K562 (cell line): ENCODE data around the gene EPHA4. TPM values are rescaled to one million over a fixed set of nuclear protein-coding genes. Genes with fewer than 3 reads are reported as not detected.

ENCODE experiments used
- ATAC-seq: fragments of 200-7000 bp; cut with Tn5 transposase; 3 replicates; pipeline ENCODE4 v1.9.1; 2020; ENCODE audit warnings: moderate library complexity
- BruUV-seq: library from RNA; stranded (reverse); fragments of 400-500 nt; replicated peaks from 2 replicates; lab custom pipeline; 2021; lab: Mats Ljungman, UMichigan
- CTCF ChIA-PET: fragments of 300-600 bp; formaldehyde crosslinking; extraction: SDS; loops from one replicate; lab custom pipeline; 2021; ENCODE audit warnings: low intra/inter-chr PET ratio; lab: Yijun Ruan, JAX
- POLR2A ChIA-PET: fragments of 300-600, 350-650 bp; sonication (Branson Sonifier 250); formaldehyde crosslinking; extraction: SDS; loops from one replicate; lab custom pipeline; 2021; ENCODE audit warnings: antibody characterized with exemption, inconsistent platforms; lab: Yijun Ruan, JAX
- DNase-seq, 4 experiments: peaks; one replicate each; pipeline versions ENCODE4 v3.0.0 to v3.0.0-alpha.2; 2011 to 2018; ENCODE audit warnings: low spot score in 3 of 4, mixed read lengths in 3 of 4; ENCODE audit errors: extremely low read depth in 1 of 4
- FAIRE-seq: peaks from 2 replicates; lab custom pipeline; 2011; peaks lifted over from hg19 to GRCh38; lab: Jason Lieb, UNC
- H2AFZ ChIP-seq: 2 replicates; pipeline ENCODE4 v1.6.0; 2011; ENCODE audit warnings: low read depth, low read length, control low read depth, inconsistent platforms
- H3K27ac ChIP-seq: fragments of 200-600 bp; 3 replicates; pipeline ENCODE4 v1.8.0; 2011; ENCODE audit warnings: low read depth, mild to moderate bottlenecking, control low read depth, inconsistent platforms, low read length, moderate library complexity, mixed read lengths; ENCODE audit errors: extremely low read depth
- H3K27me3 ChIP-seq, 2 experiments: fragments of 300-600 bp in 1 of 2; 2 replicates in 1 of 2; 3 replicates in 1 of 2; pipeline versions ENCODE4 v1.6.0 to v1.8.0; 2011; ENCODE audit warnings: inconsistent platforms in 2 of 2, low read length in 2 of 2, mild to moderate bottlenecking in 1 of 2, mixed read lengths in 1 of 2, moderate library complexity in 1 of 2; ENCODE audit not compliant: control insufficient read depth in 2 of 2, insufficient read depth in 2 of 2
- H3K36me3 ChIP-seq: fragments of 300-600 bp; 3 replicates; pipeline ENCODE4 v1.8.0; 2011; ENCODE audit warnings: mild to moderate bottlenecking, low read length, inconsistent platforms; ENCODE audit not compliant: control insufficient read depth, insufficient read depth
- H3K4me1 ChIP-seq, 2 experiments: fragments of 200-600 bp in 1 of 2; replicated peaks in 1 of 2; 2 replicates in 1 of 2; 3 replicates in 1 of 2; pipeline versions ENCODE4 v1.5.1 to v1.8.0; 2011; ENCODE audit warnings: inconsistent platforms in 2 of 2, low read length in 2 of 2, mild to moderate bottlenecking in 1 of 2, mixed read lengths in 1 of 2, moderate library complexity in 1 of 2; ENCODE audit not compliant: control insufficient read depth in 2 of 2, insufficient read depth in 2 of 2
- H3K4me2 ChIP-seq: 2 replicates; pipeline ENCODE4 v1.6.1; 2011; ENCODE audit warnings: low read length, control low read depth, inconsistent platforms, mixed read lengths; ENCODE audit not compliant: insufficient read depth
- H3K4me3 ChIP-seq: fragments of 200-600 bp; sonication (generic), shearing (Covaris generic); 2 replicates; pipeline ENCODE4 v1.5.1; 2016; ENCODE audit warnings: control low read depth, inconsistent platforms
- H3K79me2 ChIP-seq: fragments of 200-600 bp; 3 replicates; pipeline ENCODE4 v1.8.0; 2011; ENCODE audit warnings: low read length, inconsistent platforms; ENCODE audit not compliant: control insufficient read depth, insufficient read depth
- H3K9ac ChIP-seq, 2 experiments: 2 replicates each; pipeline versions ENCODE4 v1.6.0 to v1.6.1; 2011; ENCODE audit warnings: low read depth in 2 of 2, low read length in 2 of 2, control low read depth in 1 of 2, inconsistent platforms in 1 of 2, mild to moderate bottlenecking in 1 of 2, mixed read lengths in 1 of 2; ENCODE audit not compliant: insufficient read depth in 1 of 2
- H3K9me1 ChIP-seq: one replicate; pipeline ENCODE4 v1.6.0; 2011; ENCODE audit warnings: inconsistent platforms, mild to moderate bottlenecking, low read length, moderate library complexity; ENCODE audit not compliant: control insufficient read depth, insufficient read depth
- H3K9me3 ChIP-seq: replicated peaks from 2 replicates; pipeline ENCODE4 v1.5.1; 2011; ENCODE audit warnings: low read depth, low read length, inconsistent platforms; ENCODE audit not compliant: control insufficient read depth, insufficient read depth
- H4K20me1 ChIP-seq: replicated peaks from 2 replicates; pipeline ENCODE4 v1.6.1; 2011; ENCODE audit warnings: low read length, inconsistent platforms, mixed read lengths; ENCODE audit not compliant: control insufficient read depth, insufficient read depth
- ATF7 ChIP-seq: fragments of 450-650 bp; IDR thresholded peaks from 2 replicates; pipeline ENCODE4 v1.7.1; 2014; ENCODE audit warnings: mild to moderate bottlenecking, moderate library complexity
- FOSL1 ChIP-seq: fragments of 200-800 bp; sonication (Bioruptor generic); conservative IDR thresholded peaks from 2 replicates; pipeline ENCODE4 v1.6.1; 2016; ENCODE audit warnings: missing genetic modification characterization, missing compliant biosample characterization
- HMG20A ChIP-seq: fragments of 450-650 bp; formaldehyde crosslinking; conservative IDR thresholded peaks from 2 replicates; pipeline ENCODE4 v1.4.0; 2020; ENCODE audit warnings: mild to moderate bottlenecking, mixed read lengths
- NR4A1 ChIP-seq, 2 experiments: fragments of 250-450 bp in 1 of 2; fragments of 450-650 bp in 1 of 2; sonication (Bioruptor Pico) in 1 of 2; IDR thresholded peaks; 2 replicates each; pipeline versions ENCODE4 v1.4.0 to v1.6.1; 2016 to 2020; ENCODE audit warnings: mild to moderate bottlenecking in 2 of 2, missing compliant biosample characterization in 1 of 2, missing genetic modification characterization in 1 of 2, moderate library complexity in 1 of 2
- TEAD2 ChIP-seq: fragments of 450-650 bp; IDR thresholded peaks from 2 replicates; pipeline ENCODE4 v1.6.1; 2016; ENCODE audit warnings: missing genetic modification characterization, control low read depth, missing compliant biosample characterization
- ZNF24 ChIP-seq: fragments of 450-650 bp; IDR thresholded peaks from 2 replicates; pipeline ENCODE4 v1.6.1; 2016
- ZNF384 ChIP-seq: IDR thresholded peaks from 2 replicates; pipeline ENCODE4 v1.6.1; 2012; ENCODE audit warnings: low read depth, low read length, improper control_type of control experiment
- ZNF668 ChIP-seq: fragments of 250-450 bp; sonication (Bioruptor Pico); IDR thresholded peaks from 2 replicates; pipeline ENCODE4 v1.8.0; 2022; ENCODE audit warnings: mild to moderate bottlenecking, inconsistent platforms
- WGBS: fragments of 100-300 bp; shearing (Covaris generic); methylation state at CpG from one replicate; pipeline ENCODE4 v1.1.6; 2016; ENCODE audit warnings: low coverage, mixed read lengths; ENCODE audit not compliant: insufficient coverage; ENCODE audit errors: missing lambda C conversion rate; 5-methylcytosine and 5-hydroxymethylcytosine counted together
- in situ Hi-C: fragments of 300-500 bp; cut with MboI; formaldehyde crosslinking; loops from 4 replicates; pipeline ENCODE4 v1.15.0; 2018; ENCODE audit warnings: inconsistent platforms, mixed read lengths
- intact Hi-C: fragments of 100-400 bp; cut with micrococcal nuclease; formaldehyde crosslinking; loops from 2 replicates; pipeline ENCODE4 v1.14.2; 2022
- polyA plus RNA-seq, 8 experiments: library from polyadenylated mRNA; depleted of rRNA in 4 of 8; stranded (reverse) in 5 of 8; unstranded in 3 of 8; fragments of >200 nt; fragmentation: Nextera tagmentation in 2 of 8; fragmentation: Illumina TruSeq in 1 of 8; extraction: Ambion mirVana in 2 of 8; extraction: Trizol in 1 of 8; gene quantifications; 2 replicates each; pipeline versions ENCODE4 v1.2.1 to v1.2.3, GENCODE V29; 2011 to 2014; ENCODE audit warnings: inconsistent platforms in 1 of 8, missing spikeins in 1 of 8
- total RNA-seq, 7 experiments: library from RNA; depleted of rRNA in 6 of 7; stranded (reverse); fragments of >200 nt in 6 of 7; fragmentation: Illumina TruSeq in 2 of 7; extraction: Trizol in 2 of 7; gene quantifications; 2 replicates each; pipeline versions ENCODE4 v1.2.1 to v1.2.3, GENCODE V29; 2011 to 2021; ENCODE audit warnings: low replicate concordance in 1 of 7
- TF ChIP-seq, protein P1 (sequence below): sonication (generic); formaldehyde crosslinking; IDR thresholded peaks from 2 replicates; pipeline ENCODE4 v1.8.1; 2023; ENCODE audit warnings: mild to moderate bottlenecking, missing genetic modification reagents
- TF ChIP-seq, protein P2 (sequence below): fragments of 200-400 bp; formaldehyde crosslinking; IDR thresholded peaks from 2 replicates; pipeline ENCODE4 v1.6.1; 2017; ENCODE audit warnings: mild to moderate bottlenecking, low read depth, low read length, moderate library complexity
- TF ChIP-seq, protein P3 (sequence below): sonication (generic); formaldehyde crosslinking; IDR thresholded peaks from 2 replicates; pipeline ENCODE4 v1.8.0; 2022; ENCODE audit warnings: mild to moderate bottlenecking, missing genetic modification reagents

The EPHA4 gene
- total and polyA plus RNA-seq, 9 of the 15 experiments (the other 6 are each of a cell fraction or from before 2014, with no cell fraction given) = 0.07 to 0.09 (median 0.07) TPM; not detected in 6

DNA sequence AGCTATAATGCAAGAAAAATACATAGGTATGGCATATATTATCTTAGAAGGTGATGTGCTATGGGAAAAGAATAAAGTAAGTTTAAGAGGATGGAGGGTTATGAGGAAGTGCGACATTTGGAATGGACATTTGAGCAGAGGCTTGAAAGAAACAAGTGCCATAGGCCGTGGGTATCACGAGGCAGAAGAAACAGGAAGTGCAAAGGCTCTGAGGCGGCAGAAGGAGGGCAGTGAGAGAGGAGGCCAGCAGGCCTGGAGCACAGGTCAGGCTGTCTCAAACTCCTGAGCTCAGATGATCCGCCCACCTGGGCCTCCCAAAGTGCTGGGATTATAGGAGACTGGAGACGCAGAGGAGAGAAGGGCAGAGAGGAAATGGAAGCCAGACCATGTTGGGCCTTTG lies 40.7 kb upstream of the EPHA4 start:
- intact Hi-C loops = no loop called here
- no peaks in the 10 kb centered on the region for H4K20me1 ChIP-seq
- in situ Hi-C loops = no loop called here
- no peak overlapping the region for H2AFZ ChIP-seq
- DNase-seq (no peak), ATAC-seq (no peak), FAIRE-seq (no peak)
- no peak overlapping the region for H3K4me3 ChIP-seq
- ChIA-PET POLR2A (no interaction called here), CTCF (no interaction called here)
- H3K79me2 ChIP-seq = no peaks in the 10 kb centered on the region
- no peaks in the 10 kb centered on the region for H3K4me1 ChIP-seq
- no peaks in the 10 kb centered on the region for H3K9me3 ChIP-seq
- H3K36me3 ChIP-seq = no peaks in the 10 kb centered on the region
- H3K4me2 ChIP-seq = no peak overlapping the region
- H3K27ac ChIP-seq = no peak overlapping the region
- 0% methylated on average over 5 of the region's 6 CpGs for WGBS
- H3K27me3 ChIP-seq = no peaks in the 10 kb centered on the region
- no peaks in the 10 kb centered on the region for H3K9me1 ChIP-seq
- BruUV-seq = no TSS peak
- H3K9ac ChIP-seq = no peak overlapping the region
- TF ChIP-seq ZNF384 (no peak), ZNF668 (CRISPR knock-in tag) (no peak)

DNA sequence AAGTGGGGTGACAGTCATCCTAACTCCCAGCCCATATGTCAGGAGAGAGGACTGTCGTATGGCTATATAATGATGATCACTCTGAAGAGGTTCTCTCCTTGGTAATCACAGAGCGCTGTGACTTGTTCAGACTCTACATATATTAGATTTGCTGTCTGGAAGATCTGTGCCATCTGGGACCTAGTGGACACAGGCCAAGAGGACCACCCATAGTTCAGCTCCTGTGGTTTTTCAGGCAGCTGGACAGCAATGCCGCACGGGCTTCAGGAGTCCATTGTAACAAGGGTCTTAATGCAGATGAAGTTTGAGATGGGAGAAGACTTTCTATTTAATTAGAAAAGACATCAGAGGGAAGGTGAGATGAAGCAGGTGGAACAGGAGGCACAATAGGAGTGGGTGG lies 40.1 kb upstream of the EPHA4 start:
- intact Hi-C loops = no loop called here
- no peak overlapping the region for H3K27ac ChIP-seq
- no peaks in the 10 kb centered on the region for H3K4me1 ChIP-seq
- no peaks in the 10 kb centered on the region for H3K36me3 ChIP-seq
- H3K27me3 ChIP-seq = no peaks in the 10 kb centered on the region
- no peaks in the 10 kb centered on the region for H3K9me1 ChIP-seq
- CTCF ChIA-PET = no interaction called here
- no peak for FAIRE-seq
- no peak overlapping the region for H3K9ac ChIP-seq
- no TSS peak for BruUV-seq
- POLR2A ChIA-PET = no interaction called here
- no peak for ATAC-seq
- H2AFZ ChIP-seq = no peak overlapping the region
- in situ Hi-C loops = no loop called here
- no peaks in the 10 kb centered on the region for H3K79me2 ChIP-seq
- H3K9me3 ChIP-seq = no peaks in the 10 kb centered on the region
- DNase-seq = no peak
- H3K4me3 ChIP-seq = no peak overlapping the region
- H3K4me2 ChIP-seq = no peak overlapping the region
- WGBS = 4% methylated on average over 4 of the region's 4 CpGs
- no peaks in the 10 kb centered on the region for H4K20me1 ChIP-seq
- no peak for TF ChIP-seq HMG20A (CRISPR knock-in tag)
- TF ChIP-seq ATF7 = no peak
- TF ChIP-seq, protein P1, sequence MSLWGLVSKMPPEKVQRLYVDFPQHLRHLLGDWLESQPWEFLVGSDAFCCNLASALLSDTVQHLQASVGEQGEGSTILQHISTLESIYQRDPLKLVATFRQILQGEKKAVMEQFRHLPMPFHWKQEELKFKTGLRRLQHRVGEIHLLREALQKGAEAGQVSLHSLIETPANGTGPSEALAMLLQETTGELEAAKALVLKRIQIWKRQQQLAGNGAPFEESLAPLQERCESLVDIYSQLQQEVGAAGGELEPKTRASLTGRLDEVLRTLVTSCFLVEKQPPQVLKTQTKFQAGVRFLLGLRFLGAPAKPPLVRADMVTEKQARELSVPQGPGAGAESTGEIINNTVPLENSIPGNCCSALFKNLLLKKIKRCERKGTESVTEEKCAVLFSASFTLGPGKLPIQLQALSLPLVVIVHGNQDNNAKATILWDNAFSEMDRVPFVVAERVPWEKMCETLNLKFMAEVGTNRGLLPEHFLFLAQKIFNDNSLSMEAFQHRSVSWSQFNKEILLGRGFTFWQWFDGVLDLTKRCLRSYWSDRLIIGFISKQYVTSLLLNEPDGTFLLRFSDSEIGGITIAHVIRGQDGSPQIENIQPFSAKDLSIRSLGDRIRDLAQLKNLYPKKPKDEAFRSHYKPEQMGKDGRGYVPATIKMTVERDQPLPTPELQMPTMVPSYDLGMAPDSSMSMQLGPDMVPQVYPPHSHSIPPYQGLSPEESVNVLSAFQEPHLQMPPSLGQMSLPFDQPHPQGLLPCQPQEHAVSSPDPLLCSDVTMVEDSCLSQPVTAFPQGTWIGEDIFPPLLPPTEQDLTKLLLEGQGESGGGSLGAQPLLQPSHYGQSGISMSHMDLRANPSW (CRISPR knock-in tag) = no peak
- TF ChIP-seq, protein P2, sequence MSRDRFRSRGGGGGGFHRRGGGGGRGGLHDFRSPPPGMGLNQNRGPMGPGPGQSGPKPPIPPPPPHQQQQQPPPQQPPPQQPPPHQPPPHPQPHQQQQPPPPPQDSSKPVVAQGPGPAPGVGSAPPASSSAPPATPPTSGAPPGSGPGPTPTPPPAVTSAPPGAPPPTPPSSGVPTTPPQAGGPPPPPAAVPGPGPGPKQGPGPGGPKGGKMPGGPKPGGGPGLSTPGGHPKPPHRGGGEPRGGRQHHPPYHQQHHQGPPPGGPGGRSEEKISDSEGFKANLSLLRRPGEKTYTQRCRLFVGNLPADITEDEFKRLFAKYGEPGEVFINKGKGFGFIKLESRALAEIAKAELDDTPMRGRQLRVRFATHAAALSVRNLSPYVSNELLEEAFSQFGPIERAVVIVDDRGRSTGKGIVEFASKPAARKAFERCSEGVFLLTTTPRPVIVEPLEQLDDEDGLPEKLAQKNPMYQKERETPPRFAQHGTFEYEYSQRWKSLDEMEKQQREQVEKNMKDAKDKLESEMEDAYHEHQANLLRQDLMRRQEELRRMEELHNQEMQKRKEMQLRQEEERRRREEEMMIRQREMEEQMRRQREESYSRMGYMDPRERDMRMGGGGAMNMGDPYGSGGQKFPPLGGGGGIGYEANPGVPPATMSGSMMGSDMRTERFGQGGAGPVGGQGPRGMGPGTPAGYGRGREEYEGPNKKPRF = no peak
- TF ChIP-seq TEAD2 (tag) = no peak
- no peak for TF ChIP-seq NR4A1 (CRISPR knock-in tag; IDR thresholded peaks at IDR 0.05)
- TF ChIP-seq NR4A1 (tag; IDR thresholded peaks at IDR 0.05) = no peak
- no peak for TF ChIP-seq FOSL1
- no peak for TF ChIP-seq ZNF24
- TF ChIP-seq, protein P3, sequence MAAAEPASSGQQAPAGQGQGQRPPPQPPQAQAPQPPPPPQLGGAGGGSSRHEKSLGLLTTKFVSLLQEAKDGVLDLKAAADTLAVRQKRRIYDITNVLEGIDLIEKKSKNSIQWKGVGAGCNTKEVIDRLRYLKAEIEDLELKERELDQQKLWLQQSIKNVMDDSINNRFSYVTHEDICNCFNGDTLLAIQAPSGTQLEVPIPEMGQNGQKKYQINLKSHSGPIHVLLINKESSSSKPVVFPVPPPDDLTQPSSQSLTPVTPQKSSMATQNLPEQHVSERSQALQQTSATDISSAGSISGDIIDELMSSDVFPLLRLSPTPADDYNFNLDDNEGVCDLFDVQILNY = no peak
